Lower leg skin (tissue), 4 donors: ENCODE measurements around the gene DDT. TPM values are rescaled to one million over a fixed set of nuclear protein-coding genes. Genes with fewer than 3 reads are reported as not detected.
"Not testable (repeated sequence)": the region's sequence is repeated elsewhere in the genome, so short reads cannot be mapped to it uniquely, and the experiment has no call there.

Source experiments
- DNase-seq, 2 donors: peaks; one replicate each; pipeline ENCODE4 v3.0.0-alpha.2; 2019; ENCODE audit warnings: low spot score in 2 of 2
- H3K4me3 ChIP-seq: fragments of 200-600 bp; sonication (generic); 2 replicates; pipeline ENCODE4 v1.5.1; 2017; ENCODE audit warnings: mild to moderate bottlenecking, low read depth; ENCODE audit not compliant: poor library complexity, severe bottlenecking
- CTCF ChIP-seq, 3 donors: fragments of 450-650 bp; IDR thresholded peaks; one replicate each; pipeline ENCODE4 v1.5.1; 2016; ENCODE audit warnings: antibody characterized with exemption in 3 of 3, mild to moderate bottlenecking in 3 of 3, moderate library complexity in 2 of 3
- POLR2A ChIP-seq, 2 donors: fragments of 450-650 bp; IDR thresholded peaks; one replicate each; pipeline ENCODE4 v1.6.1; 2016 to 2017; ENCODE audit warnings: antibody characterized with exemption in 2 of 2, mild to moderate bottlenecking in 1 of 2, moderate library complexity in 1 of 2
- WGBS, 2 donors: methylation state at CpG; one replicate each; pipeline ENCODE4 v1.1.5; 2018; 5-methylcytosine and 5-hydroxymethylcytosine counted together
- intact Hi-C: fragments of 100-400 bp; cut with DNase I; formaldehyde crosslinking; loops from one replicate; pipeline ENCODE4 v1.15.0; 2023; ENCODE audit warnings: low total_unique reads
- total RNA-seq, 4 donors: library from RNA; depleted of rRNA; stranded (reverse); fragments of >200 nt; gene quantifications; one replicate each; pipeline ENCODE4 v1.1.0, GENCODE V29; 2016

The DDT gene
- total RNA-seq, 4 donors from 2014 or later = 97.0 to 133 (median 118) TPM

- intact Hi-C loops = no loop called here
- H3K4me3 ChIP-seq = no peak overlapping the region
- DNase-seq = no peak
- 63 to 67% methylated on average over 10 of the region's 10 CpGs for whole genome bisulfite sequencing, 2 donors
- TF ChIP-seq POLR2A (IDR thresholded peaks at IDR 0.05) (no peak), CTCF (IDR thresholded peaks at IDR 0.05) (no peak)
Measured at GRCh38 chr22:24006207-24006913, 32.1 kb upstream of the DDT start.

- H3K4me3 ChIP-seq = no peak within 1 kb of the TSS
- TF ChIP-seq CTCF (IDR thresholded peaks at IDR 0.05) (no peak), POLR2A (IDR thresholded peaks at IDR 0.05) (no peak)
- WGBS, 2 donors = 69 to 70% methylated on average over 6 of the region's 6 CpGs
- intact Hi-C loops = no loop called here
- DNase-seq = no peak
Measured at GRCh38 chr22:24005201-24005600, 31.0 kb upstream of the DDT start, which contains the start of gene GSTT4. Gene GSTT4, minus strand, starts transcription at chr22:24005453. Its CDS starts 97 bp downstream, at chr22:24005356.

DNA sequence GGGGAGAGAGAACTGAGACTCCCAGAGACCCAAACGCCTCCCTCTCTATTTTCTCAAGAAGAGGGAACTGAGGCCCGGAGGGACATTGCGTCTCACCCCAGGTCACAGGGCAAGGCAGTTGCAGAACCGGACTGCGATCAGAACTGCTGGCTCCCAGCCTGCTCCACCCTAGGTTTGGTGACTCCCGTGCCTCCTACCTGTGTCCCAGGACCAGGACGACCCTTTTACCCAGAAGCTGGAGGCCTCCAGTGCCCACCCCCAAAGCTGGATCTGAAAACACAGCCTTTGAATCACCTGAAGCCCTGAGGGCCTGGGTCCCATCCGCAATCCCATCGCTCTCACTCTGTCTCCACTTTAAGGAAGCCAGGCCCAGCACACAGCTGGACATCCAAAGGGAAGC is 29.6 kb upstream of the DDT start:
- DNase-seq = no peak
- TF ChIP-seq CTCF (IDR thresholded peaks at IDR 0.05) (no peak), POLR2A (IDR thresholded peaks at IDR 0.05) (no peak)
- intact Hi-C loops = no loop called here
- H3K4me3 ChIP-seq = no peak overlapping the region
- 74% methylated on average over 9 of the region's 9 CpGs for WGBS, 2 donors

- TF ChIP-seq POLR2A (IDR thresholded peaks at IDR 0.05) = no peak
- TF ChIP-seq CTCF (IDR thresholded peaks at IDR 0.05) = no peak
- 67 to 68% methylated on average over 5 of the region's 5 CpGs for WGBS, 2 donors
Measured at GRCh38 chr22:24002851-24003250, 28.6 kb upstream of the DDT start.

GRCh38 chr22:24002272-24002671 is 28.0 kb upstream of the DDT start:
- intact Hi-C loops = no loop called here
- no peak for DNase-seq
- no peak overlapping the region for H3K4me3 ChIP-seq
- no peak for TF ChIP-seq CTCF (IDR thresholded peaks at IDR 0.05)
- no peak for TF ChIP-seq POLR2A (IDR thresholded peaks at IDR 0.05)
- 87 to 90% methylated on average over 10 of the region's 10 CpGs for WGBS, 2 donors

More at GRCh38 chr22:24002851-24003250, 28.6 kb upstream of the DDT start:
- no peak for DNase-seq
- H3K4me3 ChIP-seq = no peak overlapping the region
- intact Hi-C loops = no loop called here

GRCh38 chr22:24001314-24001713 is 27.1 kb upstream of the DDT start:
- TF ChIP-seq CTCF (IDR thresholded peaks at IDR 0.05) = no peak
- no peak for TF ChIP-seq POLR2A (IDR thresholded peaks at IDR 0.05)
- intact Hi-C loops = no loop called here
- DNase-seq = no peak
- H3K4me3 ChIP-seq = no peak overlapping the region
- WGBS, 2 donors = 82 to 89% methylated on average over 9 of the region's 9 CpGs

GRCh38 chr22:23999779-24000178 is 25.5 kb upstream of the DDT start:
- 74 to 79% methylated on average over 7 of the region's 7 CpGs for WGBS, 2 donors
- intact Hi-C loops, DNase-seq, H3K4me3 ChIP-seq: not testable (repeated sequence)
